Measurements from ENCODE around the gene CADPS2.
"Not testable (repeated sequence)": the region's sequence is repeated elsewhere in the genome, so short reads cannot be mapped to it uniquely, and the experiment has no call there.

CADPS2 gene

DNA sequence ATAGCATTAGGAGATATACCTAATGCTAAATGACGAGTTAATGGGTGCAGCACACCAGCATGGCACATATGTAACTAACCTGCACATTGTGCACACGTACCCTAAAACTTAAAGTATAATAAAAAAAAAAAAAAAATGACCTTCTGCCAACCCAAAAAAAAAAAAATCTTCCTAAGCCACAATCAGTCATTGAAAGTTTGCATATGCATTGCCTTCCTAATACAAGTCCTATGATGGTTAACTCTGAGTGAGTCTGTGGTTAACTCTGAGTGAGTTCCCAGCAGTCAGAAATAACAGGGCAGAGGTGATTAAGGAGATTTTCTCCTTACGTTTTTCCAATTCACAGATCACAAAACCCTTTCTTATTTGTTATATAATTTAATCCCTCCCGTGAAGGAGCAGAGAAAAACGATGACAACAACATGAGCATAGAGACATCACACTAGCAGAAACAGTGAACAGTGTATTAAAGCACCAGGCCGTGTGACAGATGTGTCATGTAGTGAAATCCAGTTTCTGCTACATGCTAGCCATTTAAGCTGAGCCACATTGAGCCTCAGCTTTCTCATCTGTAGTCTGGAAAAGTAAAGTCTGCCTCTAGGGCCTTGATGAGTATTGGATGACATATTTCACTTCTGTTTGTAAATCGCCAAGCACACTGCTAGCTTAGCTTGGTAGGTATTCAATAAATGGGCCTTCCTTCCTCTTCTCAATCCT is 176.2 kb downstream of the CADPS2 start:
- no peak for DNase-seq (ENCODE audit: low read depth)

DNA sequence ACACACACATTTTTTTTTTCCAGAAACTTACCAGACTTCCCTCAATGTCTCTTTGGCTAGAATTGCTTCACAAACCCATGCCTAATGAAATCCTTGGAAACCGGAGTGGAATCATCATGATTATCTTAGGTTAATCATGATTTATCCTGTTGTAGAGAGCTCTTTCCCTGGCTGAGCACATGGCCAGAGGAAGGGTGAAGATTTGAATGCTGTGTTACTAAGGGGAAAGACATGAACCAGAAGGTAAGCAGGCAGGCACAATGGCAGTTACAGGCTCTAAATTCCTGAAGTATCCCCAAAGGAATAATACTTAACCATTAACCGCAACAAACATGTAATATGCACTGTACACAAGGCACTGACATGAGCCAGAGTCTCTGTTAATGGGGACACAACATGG is 179.4 kb downstream of the CADPS2 start:
- no peak for DNase-seq (ENCODE audit: low read depth)

DNA sequence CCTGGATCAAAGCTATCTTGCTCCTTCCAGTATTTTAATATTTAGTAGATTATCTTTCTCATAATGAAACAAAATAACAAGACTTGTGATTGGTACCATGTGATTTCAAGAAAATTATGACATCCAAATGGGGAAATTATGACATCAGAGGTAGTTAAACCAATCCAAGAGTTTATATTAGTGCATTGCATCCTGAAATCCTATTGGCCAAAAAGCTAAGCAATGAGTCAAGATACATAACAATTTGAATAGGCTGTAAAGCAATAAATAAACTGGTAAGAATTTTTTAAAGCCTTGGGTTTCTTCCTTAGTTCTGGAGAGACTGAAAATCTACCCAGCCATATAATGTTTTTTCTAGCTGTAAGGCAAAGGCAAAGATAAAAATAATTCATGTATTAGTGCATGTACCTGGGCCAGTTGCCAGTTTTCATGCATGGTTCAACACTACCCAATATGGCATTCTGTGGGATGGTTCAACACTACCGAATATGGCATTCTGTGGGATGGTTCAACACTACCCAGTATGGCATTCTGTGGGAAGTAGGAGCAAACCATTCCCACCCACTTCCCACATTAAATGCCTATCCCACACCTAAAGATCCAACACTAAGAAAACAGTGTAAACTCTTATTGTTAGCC is 183.3 kb downstream of the CADPS2 start, which contains the start of gene RNF148:
Gene RNF148 (minus strand): TSS at position 51 of the 639 bp plus-strand sequence. CDS start 172 bp downstream, outside the sequence.
- DNase-seq (ENCODE audit: low read depth) = no peak

DNA sequence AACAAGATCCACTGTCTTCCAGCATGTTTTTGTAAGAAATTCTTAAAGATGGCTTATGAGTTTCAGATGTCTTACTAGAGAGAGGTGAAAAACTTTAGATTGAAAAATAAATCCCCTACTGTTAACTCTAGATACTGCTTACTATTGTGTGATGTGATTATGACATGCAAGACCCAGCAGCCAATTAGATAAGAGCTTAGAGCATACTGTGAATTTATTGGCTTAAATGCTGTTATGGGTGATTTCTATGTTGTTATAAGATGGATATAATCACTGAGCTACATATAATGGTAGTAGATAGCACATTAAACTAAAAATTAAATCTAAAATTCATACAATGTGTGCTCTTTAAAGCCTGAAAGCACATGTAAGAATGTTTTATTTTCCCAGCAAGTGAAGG is 187.2 kb downstream of the CADPS2 start, which contains the start of gene RNF133:
Gene RNF133 (minus strand): TSS at position 101 of the 400 bp plus-strand sequence. CDS start 199 bp downstream, outside the sequence.
- no peak for DNase-seq (ENCODE audit: low read depth)

DNA sequence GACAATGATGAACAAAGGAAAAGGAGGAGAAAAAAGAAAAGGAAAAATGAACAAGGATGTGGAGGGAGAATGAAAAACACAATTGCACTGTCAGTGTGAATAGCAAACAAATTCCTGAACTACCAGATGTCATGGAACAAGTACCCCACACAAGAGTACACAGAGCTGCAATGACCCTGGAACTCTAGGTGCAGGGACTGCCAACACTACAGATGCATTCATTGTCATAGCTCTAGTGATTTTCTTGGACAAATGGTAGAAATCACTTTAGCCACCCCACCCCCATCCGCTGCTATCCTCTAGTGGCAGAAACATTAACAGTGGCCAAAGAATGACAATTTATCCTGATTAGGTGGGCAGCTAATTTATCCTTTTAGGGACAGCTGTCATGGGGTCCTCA is 190.4 kb downstream of the CADPS2 start:
- no peak for DNase-seq (ENCODE audit: low read depth)

DNA sequence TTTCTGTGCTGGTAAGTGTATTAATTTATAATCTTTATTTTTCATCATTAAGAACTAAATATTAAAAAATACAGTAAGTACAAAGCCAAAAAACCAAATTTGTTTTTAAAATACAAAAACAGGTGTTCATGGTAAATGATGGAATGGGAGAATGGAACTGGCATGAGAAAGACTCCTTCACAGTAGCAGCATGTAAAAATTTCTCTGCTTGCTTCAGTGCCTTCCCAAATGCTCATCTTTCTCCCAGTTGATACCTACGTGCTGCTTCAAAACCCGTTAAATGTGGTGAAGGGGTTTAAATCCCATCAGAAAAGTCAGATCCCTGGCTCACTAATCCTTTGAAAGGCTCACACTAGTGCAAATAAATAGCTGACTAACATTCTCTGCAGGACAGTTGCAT is 191.6 kb downstream of the CADPS2 start:
- no peak for DNase-seq (ENCODE audit: low read depth)

DNA sequence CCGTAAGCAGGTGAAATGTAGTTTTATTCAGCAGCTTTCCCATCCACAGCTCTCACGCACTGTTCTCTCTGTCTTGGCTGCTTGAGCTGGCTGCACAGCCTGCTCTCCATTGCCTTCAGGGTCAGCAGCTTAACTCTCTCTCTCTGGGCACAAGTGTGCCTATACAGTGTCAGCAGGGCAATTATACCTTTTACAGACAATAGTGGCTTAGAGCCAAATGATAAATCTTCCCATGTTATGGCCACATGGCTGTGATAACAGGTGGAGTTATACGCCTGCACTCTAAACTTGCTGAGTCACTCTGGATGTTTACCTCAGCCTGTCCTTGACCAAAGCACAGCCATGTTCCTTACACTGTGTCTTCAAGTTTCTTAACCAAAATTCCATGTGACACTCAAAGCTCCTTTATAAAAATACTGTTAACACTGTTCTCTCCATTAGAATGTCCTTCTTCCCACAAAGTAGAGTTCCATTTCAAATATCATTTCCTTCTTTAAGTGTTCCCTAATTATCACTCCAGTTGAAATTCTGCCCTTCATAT is 193.4 kb downstream of the CADPS2 start:
- no peak for DNase-seq (ENCODE audit: low read depth)

DNA sequence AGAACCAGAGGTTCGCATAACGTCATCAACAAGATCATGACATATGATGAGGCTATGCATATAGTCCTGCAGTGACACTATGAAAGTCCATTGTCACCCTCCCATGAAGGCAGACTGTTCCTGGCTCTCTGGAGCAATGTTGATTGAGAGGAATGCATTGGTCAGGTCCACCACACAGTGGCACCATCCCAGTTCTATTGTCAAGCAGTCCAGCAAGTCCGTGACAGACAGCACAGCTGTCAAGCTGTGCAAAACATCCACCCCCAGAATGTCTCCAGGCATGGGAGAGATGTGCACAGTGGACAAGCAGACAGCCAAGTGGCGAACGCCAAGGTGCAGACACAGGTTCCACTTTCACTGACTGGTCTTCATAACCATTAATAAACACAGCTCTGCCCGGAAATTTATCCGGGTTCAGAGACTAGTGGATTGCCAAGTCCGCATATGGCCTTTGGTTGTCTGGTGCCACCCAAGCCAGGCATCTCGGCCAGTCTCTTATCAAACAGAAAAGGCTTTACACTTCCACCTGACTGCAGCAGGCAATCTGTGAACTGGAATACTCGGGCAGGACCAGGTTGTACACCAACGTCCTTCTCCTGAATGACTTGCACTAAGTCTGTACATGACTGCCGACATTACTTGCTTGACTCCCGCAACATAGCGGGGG is 194.6 kb downstream of the CADPS2 start:
- no peak for DNase-seq (ENCODE audit: low read depth)

DNA sequence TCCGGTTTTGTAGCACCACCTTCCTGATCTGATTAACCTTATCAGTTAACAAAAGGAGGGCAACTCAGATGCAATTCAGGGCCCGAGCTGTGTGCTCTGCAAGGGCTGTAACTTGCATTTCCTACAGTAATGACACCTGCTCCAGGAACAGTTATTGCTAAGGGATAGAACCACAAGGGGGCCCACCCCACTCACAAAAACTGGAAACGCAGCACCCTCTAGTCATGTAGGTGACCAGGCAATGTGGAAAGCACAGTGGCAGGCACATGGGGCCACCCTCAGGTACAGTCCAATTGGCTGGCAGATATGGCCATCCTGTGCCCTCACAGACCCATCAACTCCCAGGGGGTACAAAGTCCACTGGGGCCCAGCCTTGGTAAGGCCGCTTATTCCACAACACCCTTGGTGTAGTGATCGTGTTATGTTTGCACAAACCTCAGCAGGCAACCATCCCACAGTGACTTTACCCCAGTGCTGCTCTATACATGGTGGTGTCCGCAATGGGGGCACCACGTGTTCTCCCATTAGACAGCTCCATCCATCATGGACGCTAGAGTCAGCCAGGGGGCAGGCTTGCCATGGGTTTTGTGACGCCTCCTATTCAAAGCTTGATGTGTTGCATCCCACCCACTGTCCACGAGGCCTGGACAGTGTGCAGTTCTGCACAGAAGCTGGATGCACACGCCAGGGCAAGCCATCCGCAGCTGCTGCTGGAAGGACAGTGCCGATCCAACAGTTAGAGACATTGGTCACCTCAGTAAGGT is 196.7 kb downstream of the CADPS2 start:
- no peak for DNase-seq (ENCODE audit: low read depth)

DNA sequence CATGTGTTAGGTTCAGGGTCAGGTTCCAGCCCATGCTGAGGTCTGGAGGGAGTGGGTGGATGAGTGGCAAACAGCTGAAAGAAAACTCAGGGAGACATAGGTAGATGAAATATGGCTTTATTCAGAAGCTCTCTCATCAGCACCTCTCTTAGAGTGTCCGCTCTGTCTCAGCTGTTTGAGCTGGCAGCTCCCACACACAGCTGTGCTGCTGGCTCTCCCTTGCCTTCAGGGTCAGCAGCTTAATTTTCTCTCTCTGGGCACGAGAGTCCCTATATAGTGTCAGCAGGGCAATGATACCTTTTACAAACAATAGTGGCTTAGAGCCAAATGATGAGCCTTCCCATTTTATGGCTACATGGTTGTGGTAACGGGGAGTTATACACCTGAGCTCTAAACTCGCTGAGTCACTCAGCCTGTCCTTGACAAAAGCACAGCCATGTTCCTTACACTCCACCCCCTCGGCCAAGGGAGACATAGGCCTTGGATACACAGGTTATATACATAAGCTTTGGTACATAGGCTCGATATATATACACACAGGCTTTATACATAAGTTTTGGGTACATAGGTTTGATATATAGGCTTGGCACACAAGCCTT is 197.8 kb downstream of the CADPS2 start:
- no peak for DNase-seq (ENCODE audit: low read depth)

DNA sequence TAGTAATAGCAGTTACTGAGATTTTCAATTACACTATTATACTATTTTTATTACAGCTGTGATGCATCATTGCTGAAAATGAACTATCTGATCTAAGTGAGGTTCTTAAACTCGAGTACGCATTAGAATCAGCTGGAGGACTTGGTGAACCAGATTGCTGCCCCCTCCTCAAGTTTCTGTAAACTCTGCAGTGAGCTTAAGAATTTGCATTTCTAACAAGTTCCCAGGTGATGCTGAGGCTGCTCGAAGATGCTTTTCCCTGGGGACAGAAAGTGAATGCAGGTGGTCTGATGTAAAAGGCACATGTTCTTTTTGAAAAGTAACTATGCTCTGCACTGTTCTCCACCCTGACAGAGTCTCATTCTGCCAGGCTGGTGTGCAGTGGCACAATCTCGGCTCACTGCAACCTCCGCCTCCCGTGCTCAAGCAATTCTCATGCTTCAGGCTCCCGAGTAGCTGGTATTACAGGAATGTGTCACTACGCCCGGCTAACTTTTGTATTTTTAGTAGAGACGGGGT is 199.8 kb downstream of the CADPS2 start:
- no peak for DNase-seq (ENCODE audit: low read depth)

DNA sequence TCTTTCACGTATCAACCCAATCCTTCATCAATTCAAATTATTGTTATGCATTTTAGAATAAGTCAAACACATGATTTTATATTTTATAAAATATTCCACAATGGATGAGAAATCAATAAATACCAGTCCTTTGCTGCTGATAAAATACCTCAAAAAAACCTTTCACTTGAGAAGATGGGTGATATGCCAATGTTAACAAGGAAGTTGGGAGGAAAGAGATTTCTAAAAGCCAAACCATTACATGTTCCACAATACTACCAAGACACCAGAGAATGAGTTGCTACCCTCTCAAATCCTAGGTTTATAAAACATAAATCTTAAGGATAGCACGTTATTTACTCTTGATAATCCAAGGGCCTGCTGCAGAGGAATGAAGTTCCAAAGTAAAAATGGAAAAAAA is 201.8 kb downstream of the CADPS2 start:
- DNase-seq (ENCODE audit: low read depth) = no peak

DNA sequence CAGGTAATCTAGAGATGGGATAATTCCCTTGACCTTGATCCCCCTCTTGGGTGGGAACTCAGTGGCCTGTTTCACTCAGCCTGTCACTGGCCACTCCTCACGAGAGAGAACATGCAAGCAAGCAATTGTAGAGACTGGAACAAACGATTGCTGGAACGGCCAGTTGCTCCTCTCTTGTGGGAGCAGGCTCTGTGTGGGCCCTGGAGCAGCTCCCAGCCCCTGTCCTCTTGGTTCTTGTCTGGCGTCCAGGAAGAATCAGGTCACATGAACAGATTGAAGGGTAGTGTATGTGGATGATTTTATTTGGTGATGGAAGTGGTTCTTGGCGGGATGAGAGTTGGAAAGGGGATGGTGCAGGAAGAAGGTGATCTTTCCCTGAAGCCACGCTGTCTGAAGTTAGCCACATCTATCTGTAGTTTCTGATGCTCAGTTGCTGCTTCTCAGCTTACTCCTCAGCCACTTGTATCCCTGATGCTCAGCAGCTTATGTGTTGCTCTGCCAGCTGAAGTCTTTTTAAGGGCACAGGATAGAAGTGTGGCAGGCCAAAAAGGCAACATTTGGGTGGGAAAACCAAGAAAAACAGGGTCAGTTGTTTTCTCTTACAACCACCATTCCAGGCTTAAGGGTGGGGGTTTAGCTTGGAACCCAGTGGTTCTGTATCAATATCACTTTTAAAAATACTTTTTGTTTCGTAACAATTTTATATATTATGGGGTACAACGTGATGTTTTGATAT is 203.3 kb downstream of the CADPS2 start:
- DNase-seq (ENCODE audit: low read depth) = no peak

DNA sequence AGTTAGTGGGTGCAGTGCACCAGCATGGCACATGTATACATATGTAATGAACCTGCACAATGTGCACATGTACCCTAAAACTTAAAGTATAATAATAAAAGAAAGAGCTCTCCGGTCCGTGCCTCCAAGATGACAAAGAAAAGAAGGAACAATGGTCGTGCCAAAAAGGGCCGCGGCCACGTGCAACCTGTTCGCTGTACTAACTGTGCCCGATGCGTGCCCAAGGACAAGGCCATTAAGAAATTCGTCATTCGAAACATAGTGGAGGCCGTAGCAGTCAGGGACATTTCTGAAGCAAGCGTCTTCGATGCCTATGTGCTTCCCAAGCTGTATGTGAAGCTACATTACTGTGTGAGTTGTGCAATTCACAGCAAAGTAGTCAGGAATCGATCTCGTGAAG is 205.1 kb downstream of the CADPS2 start:
- DNase-seq (ENCODE audit: low read depth) = not testable (repeated sequence)

DNA sequence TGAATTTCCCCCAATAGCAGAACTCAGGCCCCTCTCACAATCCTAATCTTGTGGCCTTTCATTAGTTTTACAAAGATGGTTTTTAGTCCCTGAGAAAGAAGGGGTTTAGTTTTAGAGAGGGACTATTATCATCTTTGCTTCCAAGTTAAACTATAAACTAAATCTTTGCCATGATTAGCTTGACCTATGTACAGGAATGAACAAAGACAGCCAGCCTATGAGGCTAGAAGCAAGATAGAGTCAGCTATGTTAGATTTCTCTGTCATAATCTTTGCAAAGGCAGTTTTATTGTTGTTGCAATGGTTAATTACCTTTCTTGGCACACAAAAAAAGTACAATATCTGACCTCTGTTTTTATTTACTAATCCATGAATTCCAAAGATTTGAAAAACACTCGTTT is 206.4 kb downstream of the CADPS2 start:
- DNase-seq (ENCODE audit: low read depth) = no peak

DNA sequence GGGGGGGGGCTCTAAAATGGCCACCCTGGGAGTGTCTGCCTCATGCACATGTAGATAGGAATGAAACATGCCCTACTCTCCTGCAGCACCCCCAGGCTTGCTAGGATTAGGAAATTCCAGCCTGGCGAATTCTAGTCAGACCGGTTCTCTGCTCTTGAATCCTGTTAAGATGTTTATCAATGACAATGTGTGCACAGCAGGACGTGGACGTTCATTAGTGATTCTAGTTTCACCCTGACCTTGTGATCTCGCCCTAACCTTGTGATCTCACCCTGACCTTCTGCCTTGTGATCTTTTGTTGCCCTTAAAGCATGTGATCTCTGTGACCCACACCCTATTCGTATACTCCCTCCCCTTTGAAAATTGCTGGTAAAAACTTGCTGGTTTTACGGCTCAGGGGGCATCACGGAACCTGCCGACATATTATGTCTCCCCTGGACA is 207.0 kb downstream of the CADPS2 start:
- not testable (repeated sequence) for DNase-seq (ENCODE audit: low read depth)

DNA sequence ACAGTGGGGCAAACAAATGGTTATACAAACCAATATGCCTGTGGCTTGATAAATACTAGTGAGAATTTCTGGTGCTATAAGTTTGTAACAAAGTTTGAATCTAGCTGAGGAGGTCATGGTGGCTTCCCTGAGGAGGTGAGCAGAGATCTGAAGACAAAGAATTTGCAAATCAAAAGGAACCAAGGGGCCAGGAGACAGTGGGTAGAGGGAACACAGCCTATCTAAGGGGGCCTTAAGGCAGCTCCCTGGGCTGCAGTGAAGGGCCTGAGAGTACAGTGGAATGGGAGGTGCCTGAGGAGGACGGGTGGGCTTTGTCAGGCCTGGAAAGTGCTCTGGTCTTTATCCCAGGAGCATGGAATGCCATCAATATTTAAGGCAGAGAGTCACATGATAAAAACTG is 209.1 kb downstream of the CADPS2 start:
- no peak for DNase-seq (ENCODE audit: low read depth)

DNA sequence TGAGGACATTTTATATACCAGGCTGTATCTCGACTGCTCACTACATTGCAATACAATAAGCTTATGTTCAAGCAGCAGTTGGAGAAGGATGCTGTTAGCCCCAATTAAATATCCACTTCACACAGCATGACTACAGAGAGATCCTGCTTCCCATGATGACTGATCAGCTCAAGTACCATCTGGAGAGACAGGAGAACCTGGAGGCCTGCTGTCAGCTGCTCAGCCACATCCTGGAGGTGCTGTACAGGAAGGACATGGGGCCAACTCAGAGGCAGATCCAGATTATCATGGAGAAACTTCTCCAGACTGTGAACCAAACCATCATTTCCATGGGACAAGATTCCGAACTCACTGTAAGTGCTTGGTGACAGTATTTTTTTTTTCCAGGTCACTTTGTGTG is 209.8 kb downstream of the CADPS2 start:
- DNase-seq (ENCODE audit: low read depth) = no peak

DNA sequence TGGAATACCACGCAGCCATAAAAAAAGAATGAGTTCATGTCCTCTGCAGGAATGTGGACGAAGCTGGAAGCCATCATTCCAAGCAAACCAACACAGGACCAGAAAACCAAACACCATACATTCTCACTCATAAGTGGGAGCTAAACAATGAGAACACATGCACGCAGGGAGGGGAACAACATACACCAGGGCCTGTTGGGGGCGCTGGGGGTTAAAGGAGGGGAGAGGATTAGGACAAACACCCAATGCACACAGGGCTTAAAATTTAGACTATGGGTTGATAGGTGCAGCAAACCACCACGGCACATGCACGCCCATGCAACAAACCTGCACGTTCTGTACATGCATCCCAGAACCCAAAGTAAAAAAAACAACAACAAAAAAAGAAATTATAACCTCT is 210.6 kb downstream of the CADPS2 start:
- DNase-seq (ENCODE audit: low read depth) = no peak

DNA sequence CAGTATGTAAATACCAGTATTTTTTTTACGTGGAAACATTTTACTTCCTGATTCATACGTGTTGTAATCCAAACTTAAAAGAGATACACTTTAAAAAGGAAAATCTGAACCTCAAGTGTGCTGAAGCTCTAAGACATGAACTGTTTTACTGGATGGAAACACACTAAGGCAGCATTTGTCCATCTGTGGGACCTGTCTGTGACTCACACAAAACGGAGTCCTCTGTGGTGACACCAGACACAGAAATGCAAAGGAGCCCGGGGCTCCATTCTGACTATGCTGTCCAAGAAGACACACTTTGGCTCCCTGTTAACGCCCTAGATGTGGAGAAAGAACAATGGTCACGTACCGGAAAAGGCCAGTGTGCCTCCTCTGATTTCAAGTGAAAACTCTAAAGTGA is 211.2 kb downstream of the CADPS2 start:
- DNase-seq (ENCODE audit: low read depth) = no peak

DNA sequence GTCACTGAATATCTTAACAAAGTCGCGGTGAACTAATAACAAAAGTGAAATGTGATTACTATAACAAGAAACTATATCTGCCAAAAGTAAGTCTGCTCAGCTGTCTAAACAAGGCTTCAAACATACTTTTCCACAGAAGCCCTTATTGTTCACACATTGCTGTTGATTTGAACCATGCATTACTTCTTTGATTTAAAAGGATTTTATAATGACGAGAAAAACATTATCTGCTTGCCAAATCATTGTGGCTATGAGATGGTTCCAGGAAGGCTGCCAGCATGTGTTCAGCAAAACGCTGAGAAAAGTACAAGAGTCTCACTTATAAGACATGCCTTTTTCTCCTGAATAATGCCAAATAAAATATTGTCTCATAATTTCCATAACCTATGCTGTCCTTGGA is 211.8 kb downstream of the CADPS2 start:
- no peak for DNase-seq (ENCODE audit: low read depth)
